H1 (cell line): ENCODE results near the gene STARD13. TPM values are rescaled to one million over a fixed set of nuclear protein-coding genes. Genes with fewer than 3 reads are reported as not detected.

Source experiments
- CTCF ChIA-PET: fragments of 300-600 bp; sonication (Branson Sonifier 250); formaldehyde crosslinking; loops from one replicate; lab custom pipeline; 2021; ENCODE audit not compliant: partially characterized antibody; lab: Charles Lee
- POLR2A ChIA-PET: fragments of 300-600 bp; sonication (Branson Sonifier 250); formaldehyde crosslinking; loops from one replicate; lab custom pipeline; 2021; ENCODE audit warnings: inconsistent platforms; ENCODE audit not compliant: partially characterized antibody; lab: Charles Lee
- DNase-seq, 2 experiments: peaks; one replicate each; pipeline versions ENCODE4 v3.0.0 to v3.0.0-alpha.2; 2010 to 2022; ENCODE audit warnings: low spot score in 2 of 2, low read depth in 1 of 2, mixed read lengths in 1 of 2
- FAIRE-seq: peaks from 2 replicates; lab custom pipeline; 2011; peaks lifted over from hg19 to GRCh38; lab: Jason Lieb, UNC
- H2AFZ ChIP-seq: 2 replicates; pipeline ENCODE4 v1.8.1; 2012; ENCODE audit warnings: low read length, inconsistent platforms
- H2AK5ac ChIP-seq: 2 replicates; pipeline ENCODE4 v1.6.1; 2013; ENCODE audit warnings: low read depth, low read length
- H2BK120ac ChIP-seq: replicated peaks from 2 replicates; pipeline ENCODE3; 2013; ENCODE audit warnings: low read depth, low read length, inconsistent platforms
- H2BK12ac ChIP-seq: 2 replicates; pipeline ENCODE4 v1.6.1; 2013; ENCODE audit warnings: low read depth, low read length
- H2BK15ac ChIP-seq: 2 replicates; pipeline ENCODE4 v1.6.1; 2013; ENCODE audit warnings: low read length
- H2BK20ac ChIP-seq: 2 replicates; pipeline ENCODE4 v1.6.1; 2013; ENCODE audit warnings: low read length
- H2BK5ac ChIP-seq: 2 replicates; pipeline ENCODE4 v1.6.1; 2013; ENCODE audit warnings: low read depth, low read length
- H3K14ac ChIP-seq: 2 replicates; pipeline ENCODE4 v1.6.1; 2013; ENCODE audit warnings: inconsistent platforms; ENCODE audit not compliant: insufficient read length
- H3K18ac ChIP-seq: 2 replicates; pipeline ENCODE4 v1.6.1; 2013; ENCODE audit warnings: low read length; ENCODE audit errors: extremely low read depth
- H3K23ac ChIP-seq: 2 replicates; pipeline ENCODE4 v1.6.1; 2013; ENCODE audit warnings: inconsistent platforms; ENCODE audit not compliant: insufficient read length
- H3K23me2 ChIP-seq: 2 replicates; pipeline ENCODE4 v1.6.1; 2013; ENCODE audit warnings: low read depth, low read length
- H3K27ac ChIP-seq: 2 replicates; pipeline ENCODE4 v1.6.1; 2011; ENCODE audit warnings: low read depth, low read length, inconsistent platforms
- H3K27me3 ChIP-seq, 4 experiments: replicated peaks in 1 of 4; 1 replicate in 1 of 4; 2 replicates in 3 of 4; pipeline versions ENCODE4 v1.6.1 to v1.8.1; 2011 to 2013; ENCODE audit warnings: low read length in 3 of 4, mild to moderate bottlenecking in 3 of 4, inconsistent platforms in 2 of 4, mixed read lengths in 2 of 4, moderate library complexity in 1 of 4; ENCODE audit not compliant: control insufficient read depth in 3 of 4, insufficient read depth in 3 of 4; ENCODE audit errors: extremely low read depth in 1 of 4
- H3K36me3 ChIP-seq, 4 experiments: 2 replicates each; pipeline versions ENCODE4 v1.6.1 to v1.8.1; 2011 to 2013; ENCODE audit warnings: mild to moderate bottlenecking in 4 of 4, low read length in 3 of 4, moderate library complexity in 2 of 4, control low read depth in 1 of 4, inconsistent platforms in 1 of 4; ENCODE audit not compliant: insufficient read depth in 4 of 4, control insufficient read depth in 2 of 4
- H3K4ac ChIP-seq: replicated peaks from 2 replicates; pipeline ENCODE3; 2013; ENCODE audit warnings: low read length, low read depth, mixed read lengths, inconsistent platforms; ENCODE audit not compliant: insufficient read length
- H3K4me1 ChIP-seq, 4 experiments: replicated peaks in 1 of 4; 1 replicate in 1 of 4; 2 replicates in 3 of 4; pipeline versions ENCODE4 v1.6.1 to v1.8.1; 2011 to 2013; ENCODE audit warnings: low read length in 3 of 4, inconsistent platforms in 2 of 4, mixed read lengths in 1 of 4; ENCODE audit not compliant: insufficient read depth in 4 of 4, control insufficient read depth in 3 of 4
- H3K4me2 ChIP-seq, 2 experiments: 2 replicates each; pipeline versions ENCODE4 v1.6.1 to v1.8.1; 2011 to 2013; ENCODE audit warnings: low read depth in 2 of 2, low read length in 2 of 2, control low read depth in 1 of 2, inconsistent platforms in 1 of 2, mild to moderate bottlenecking in 1 of 2; ENCODE audit not compliant: insufficient read depth in 1 of 2
- H3K4me3 ChIP-seq, 4 experiments: fragments of 200-600, 300-600 bp in 1 of 4; sonication (generic), shearing (Covaris generic), sonication (Bioruptor Twin) in 1 of 4; 2 replicates each; pipeline versions ENCODE4 v1.5.1 to v1.8.1; 2011 to 2016; ENCODE audit warnings: low read length in 4 of 4, low read depth in 3 of 4, control low read depth in 2 of 4, inconsistent platforms in 2 of 4, mild to moderate bottlenecking in 2 of 4, mixed read lengths in 1 of 4, moderate library complexity in 1 of 4; ENCODE audit not compliant: insufficient read depth in 2 of 4; ENCODE audit errors: extremely low read depth in 1 of 4
- H3K56ac ChIP-seq: replicated peaks from 2 replicates; pipeline ENCODE3; 2013; ENCODE audit warnings: low read depth, mild to moderate bottlenecking, mixed read lengths, low read length, inconsistent platforms; ENCODE audit not compliant: insufficient read length
- H3K79me1 ChIP-seq: 2 replicates; pipeline ENCODE4 v1.6.1; 2013; ENCODE audit warnings: low read depth, low read length, control low read depth
- H3K79me2 ChIP-seq, 2 experiments: 2 replicates each; pipeline versions ENCODE4 v1.6.1 to v1.8.1; 2012 to 2013; ENCODE audit warnings: low read length in 2 of 2, mild to moderate bottlenecking in 2 of 2, inconsistent platforms in 1 of 2; ENCODE audit not compliant: insufficient read depth in 2 of 2, control insufficient read depth in 1 of 2
- H3K9ac ChIP-seq, 4 experiments: replicated peaks in 1 of 4; 1 replicate in 1 of 4; 2 replicates in 3 of 4; pipeline versions ENCODE4 v1.6.1 to v1.8.1; 2011 to 2013; ENCODE audit warnings: low read depth in 3 of 4, low read length in 3 of 4, control low read depth in 2 of 4, mild to moderate bottlenecking in 2 of 4, moderate library complexity in 2 of 4, inconsistent platforms in 1 of 4; ENCODE audit errors: extremely low read depth in 1 of 4
- H3K9me3 ChIP-seq, 2 experiments: 2 replicates each; pipeline versions ENCODE4 v1.6.1 to v1.8.1; 2012 to 2013; ENCODE audit warnings: mild to moderate bottlenecking in 2 of 2, moderate library complexity in 2 of 2, control low read depth in 1 of 2, inconsistent platforms in 1 of 2, low read depth in 1 of 2, low read length in 1 of 2, mixed read lengths in 1 of 2; ENCODE audit not compliant: insufficient read depth in 2 of 2
- H4K20me1 ChIP-seq, 2 experiments: replicated peaks in 1 of 2; 2 replicates each; pipeline versions ENCODE3 to v1.8.1; 2011 to 2013; ENCODE audit warnings: inconsistent platforms in 2 of 2, low read length in 2 of 2, mild to moderate bottlenecking in 1 of 2; ENCODE audit not compliant: insufficient read depth in 2 of 2, control insufficient read depth in 1 of 2
- H4K5ac ChIP-seq: 2 replicates; pipeline ENCODE4 v1.6.1; 2013; ENCODE audit warnings: low read length, low read depth, mixed read lengths, inconsistent platforms; ENCODE audit not compliant: insufficient read length
- H4K8ac ChIP-seq: 2 replicates; pipeline ENCODE4 v1.8.0; 2013; ENCODE audit warnings: mild to moderate bottlenecking, moderate library complexity, low read length, inconsistent platforms; ENCODE audit not compliant: insufficient read depth; ENCODE audit errors: extremely low read depth
- H4K91ac ChIP-seq: replicated peaks from 2 replicates; pipeline ENCODE3; 2013; ENCODE audit warnings: low read length, mixed read lengths, inconsistent platforms; ENCODE audit not compliant: insufficient read length
- EP300 ChIP-seq, 2 experiments: IDR thresholded peaks; 1 replicate in 1 of 2; 2 replicates in 1 of 2; pipeline ENCODE4 v1.6.1; 2011 to 2012; ENCODE audit warnings: low read depth in 2 of 2, low read length in 2 of 2, mild to moderate bottlenecking in 2 of 2, borderline replicate concordance in 1 of 2, inconsistent platforms in 1 of 2, moderate library complexity in 1 of 2
- KDM1A ChIP-seq: fragments of 200-600, 300-600 bp; sonication (generic); IDR thresholded peaks from 2 replicates; pipeline ENCODE4 v1.7.1; 2016; ENCODE audit warnings: mild to moderate bottlenecking, low read length, borderline replicate concordance
- MAX ChIP-seq: IDR thresholded peaks from 2 replicates; pipeline ENCODE4 v1.6.1; 2012; ENCODE audit warnings: inconsistent platforms
- NANOG ChIP-seq: IDR thresholded peaks from 2 replicates; pipeline ENCODE4 v1.6.1; 2011; ENCODE audit warnings: low read length, low read depth, mild to moderate bottlenecking, inconsistent platforms; ENCODE audit not compliant: insufficient read depth, poor library complexity, severe bottlenecking
- PHF8 ChIP-seq: fragments of 200-600 bp; sonication (generic); conservative IDR thresholded peaks from 2 replicates; pipeline ENCODE4 v1.7.1; 2012; ENCODE audit warnings: low read depth, mild to moderate bottlenecking, inconsistent platforms, low read length, moderate library complexity
- POU5F1 ChIP-seq: IDR thresholded peaks from 2 replicates; pipeline ENCODE4 v1.6.1; 2011; ENCODE audit warnings: low read depth, mild to moderate bottlenecking, low read length, moderate library complexity
- TAF1 ChIP-seq: IDR thresholded peaks from 2 replicates; pipeline ENCODE4 v1.6.1; 2011; ENCODE audit warnings: mild to moderate bottlenecking, low read depth, low read length
- WGBS, 2 experiments: shearing (Covaris generic) in 1 of 2; methylation state at CpG; one replicate each; pipeline versions ENCODE4 v1.1.6 to v1.1.7; 2013 to 2015; ENCODE audit warnings: low lambda C conversion rate in 2 of 2, mixed read lengths in 2 of 2, inconsistent platforms in 1 of 2, low coverage in 1 of 2, missing lambda C conversion rate in 1 of 2; ENCODE audit not compliant: insufficient replicate concordance in 2 of 2, insufficient coverage in 1 of 2, insufficient read length in 1 of 2; ENCODE audit errors: extremely low coverage in 1 of 2, missing lambda C conversion rate in 1 of 2; 5-methylcytosine and 5-hydroxymethylcytosine counted together
- long read RNA-seq, 2 experiments: library from RNA in 1 of 2; library from capped mRNA in 1 of 2; stranded (forward); transcript quantifications; one replicate each; pipeline ENCODE4 v2.0.0, GENCODE V29; 2021; ENCODE audit warnings: inconsistent platforms in 1 of 2
- polyA minus RNA-seq, 3 experiments: library from RNA; depleted of rRNA, polyadenylated mRNA; stranded (reverse); fragments of >200 nt; gene quantifications; 1 replicate in 2 of 3; 2 replicates in 1 of 3; pipeline ENCODE4 v1.2.3, GENCODE V29; 2011
- polyA plus RNA-seq, 7 experiments: library from polyadenylated mRNA; depleted of rRNA in 3 of 7; stranded (reverse) in 5 of 7; unstranded in 2 of 7; fragments of >200 nt in 5 of 7; fragments of 200-250 nt in 2 of 7; gene quantifications; 1 replicate in 5 of 7; 2 replicates in 1 of 7; 4 replicates in 1 of 7; pipeline versions ENCODE4 v1.2.1 to v1.2.3, GENCODE V29; 2011 to 2013; ENCODE audit warnings: missing spikeins in 2 of 7, mixed read lengths in 2 of 7
- total RNA-seq: library from RNA; stranded (reverse); fragmentation: NEBNext Ultra II Directional; extraction: Animal tissue kit (Norgen Biotek cat#: 25700); gene quantifications from 2 replicates; pipeline ENCODE4 v1.2.1, GENCODE V29; 2021

STARD13 gene
- total RNA-seq (2.8 and 2.9 TPM in 2 replicates), polyA plus RNA-seq (2011; rRNA removed) (0.80 and 0.82 TPM in 2 replicates), polyA minus RNA-seq (2011; rRNA and poly(A)+ RNA removed) (4.6 and 5.3 TPM in 2 replicates)
- 0.94 TPM for polyA plus RNA-seq (2011; cell fraction: cytosol; rRNA removed)
- 3.3 TPM for polyA plus RNA-seq (2011; cell fraction: nucleus; rRNA removed)
- polyA plus RNA-seq (2012, experiment 1 of 2), result 1.3 to 2.1 TPM (median 1.7 TPM) in 4 replicates
- polyA plus RNA-seq (2012, experiment 2 of 2), result 0.34 TPM
- polyA plus RNA-seq (2013, experiment 1 of 2), result 1.2 TPM
- 1.2 TPM for polyA plus RNA-seq (2013, experiment 2 of 2)
- polyA minus RNA-seq (2011; cell fraction: cytosol; rRNA and poly(A)+ RNA removed), result 3.5 TPM
- 21.6 TPM for polyA minus RNA-seq (2011; cell fraction: nucleus; rRNA and poly(A)+ RNA removed)
- long read RNA-seq, experiment 1, partial matches to known transcripts, result 1 of 1 reads
- long read RNA-seq, experiment 1, other reads (novel, unspliced or antisense), result 0 of 1 reads
- long read RNA-seq, experiment 2, result 0 reads

- CTCF ChIA-PET, result interaction anchor here (0.7 to 1.7 kb wide), 5 partner anchors 20 to 80 kb away, joined by 3 to 5 read pairs (median 3); no protein-coding TSS in a partner anchor
- Histone ChIP-seq H2BK15ac (no peak within 1 kb of the TSS), H3K79me2 (no peaks in the 10 kb centered on the region), H3K79me1 (no peaks in the 10 kb centered on the region), H3K4me1 (peaks cover 2 to 4% (median 4%) of the 10 kb centered on the region in 4 experiments; a peak in 3 of 7 replicates), H3K4me2 (peak within 1 kb of the TSS; percentile 81 to 96), H3K23ac (no peak within 1 kb of the TSS), H3K56ac (no peak within 1 kb of the TSS), H4K20me1 (no peaks in the 10 kb centered on the region), H3K36me3 (no peaks in the 10 kb centered on the region), H3K9me3 (no peaks in the 10 kb centered on the region), H4K5ac (peak within 1 kb of the TSS; percentile 34), H2AFZ (peak within 1 kb of the TSS; percentile 98), H3K27ac (peak within 1 kb of the TSS; percentile 68), H2BK12ac (0 out of 2 replicates have a peak within 1 kb of the TSS, but pooled peaks have one; percentile 6), H3K23me2 (peaks cover 4% of the 10 kb centered on the region; the same call in 1 of the 2 replicates), H3K14ac (no peak within 1 kb of the TSS), H2BK5ac (peak within 1 kb of the TSS; percentile 63), H4K91ac (no peak within 1 kb of the TSS), H3K27me3 (no peaks in the 10 kb centered on the region), H4K8ac (peak within 1 kb of the TSS; percentile 88; the same call in 1 of the 2 replicates), H2BK20ac (no peak within 1 kb of the TSS), H2AK5ac (no peak within 1 kb of the TSS), H3K9ac (peak within 1 kb of the TSS in 2 of 4 experiments; percentile 37 to 81; a peak in 4 of 7 replicates), H3K4ac (no peak within 1 kb of the TSS), H3K4me3 (peak within 1 kb of the TSS; percentile 33 to 64 (median 50)), H2BK120ac (no peak within 1 kb of the TSS), H3K18ac (peak within 1 kb of the TSS; percentile 34; the same call in 1 of the 2 replicates)
- DNase-seq (peak; percentile 74 to 89), FAIRE-seq (peak; percentile 81)
- POLR2A ChIA-PET, result no interaction called here
- 24% methylated on average over 18 of the region's 20 CpGs; no CpG with 5 or more reads in 1 of the 2 experiments for WGBS, 2 experiments
- TF ChIP-seq MAX (peak; percentile 58), KDM1A (no peak), POU5F1 (no peak), PHF8 (0 out of 2 replicates have a peak, but pooled peaks have one; percentile 30), NANOG (no peak), TAF1 (peak; percentile 80), EP300 (IDR thresholded peaks at IDR 0.05; ENCODE audit: borderline replicate concordance in 1 of 2, low read depth in 2 of 2, low read length in 2 of 2) (no peak)
These were observed at the start of gene STARD13 for GRCh38 chr13:33285420-33286124. Gene STARD13, minus strand, starts transcription at chr13:33285755. Its CDS starts 117 bp downstream, at chr13:33285638.
